Skeletal muscle tissue (tissue), 4 donors: Measurements from ENCODE around the gene CPTP. TPM values are rescaled to one million over a fixed set of nuclear protein-coding genes. Genes with fewer than 3 reads are reported as not detected.

Experiments used
- H3K27ac ChIP-seq: one replicate; pipeline ENCODE4 v1.7.0; 2013; ENCODE audit warnings: mild to moderate bottlenecking, low read depth, low read length, inconsistent platforms
- H3K27me3 ChIP-seq, 3 donors: one replicate each; pipeline ENCODE4 v1.7.0; 2013; ENCODE audit warnings: low read length in 3 of 3; ENCODE audit not compliant: control insufficient read depth in 3 of 3, insufficient read depth in 3 of 3
- H3K36me3 ChIP-seq, 3 donors: one replicate each; pipeline ENCODE4 v1.7.0; 2013; ENCODE audit warnings: low read length in 3 of 3; ENCODE audit not compliant: control insufficient read depth in 3 of 3, insufficient read depth in 3 of 3
- H3K4me1 ChIP-seq, 3 donors: one replicate each; pipeline ENCODE4 v1.7.0; 2013; ENCODE audit warnings: low read length in 3 of 3, mild to moderate bottlenecking in 3 of 3; ENCODE audit not compliant: control insufficient read depth in 3 of 3, insufficient read depth in 3 of 3
- H3K4me3 ChIP-seq, 3 donors: one replicate each; pipeline ENCODE4 v1.7.0; 2013; ENCODE audit warnings: low read length in 3 of 3
- H3K9ac ChIP-seq, 3 donors: one replicate each; pipeline ENCODE4 v1.7.0; 2013; ENCODE audit warnings: low read length in 3 of 3, mild to moderate bottlenecking in 3 of 3, moderate library complexity in 2 of 3, low read depth in 1 of 3
- H3K9me3 ChIP-seq, 3 donors: one replicate each; pipeline ENCODE4 v1.7.0; 2013; ENCODE audit warnings: low read length in 3 of 3; ENCODE audit not compliant: control insufficient read depth in 3 of 3
- total RNA-seq: library from RNA; depleted of rRNA; stranded (reverse); fragments of >200 nt; gene quantifications from one replicate; pipeline ENCODE4 v1.2.3, GENCODE V29; 2014
- donor health status: Osteomylitis.

CPTP gene
- total RNA-seq, 1 donor from 2014 or later: 8.4 TPM

DNA sequence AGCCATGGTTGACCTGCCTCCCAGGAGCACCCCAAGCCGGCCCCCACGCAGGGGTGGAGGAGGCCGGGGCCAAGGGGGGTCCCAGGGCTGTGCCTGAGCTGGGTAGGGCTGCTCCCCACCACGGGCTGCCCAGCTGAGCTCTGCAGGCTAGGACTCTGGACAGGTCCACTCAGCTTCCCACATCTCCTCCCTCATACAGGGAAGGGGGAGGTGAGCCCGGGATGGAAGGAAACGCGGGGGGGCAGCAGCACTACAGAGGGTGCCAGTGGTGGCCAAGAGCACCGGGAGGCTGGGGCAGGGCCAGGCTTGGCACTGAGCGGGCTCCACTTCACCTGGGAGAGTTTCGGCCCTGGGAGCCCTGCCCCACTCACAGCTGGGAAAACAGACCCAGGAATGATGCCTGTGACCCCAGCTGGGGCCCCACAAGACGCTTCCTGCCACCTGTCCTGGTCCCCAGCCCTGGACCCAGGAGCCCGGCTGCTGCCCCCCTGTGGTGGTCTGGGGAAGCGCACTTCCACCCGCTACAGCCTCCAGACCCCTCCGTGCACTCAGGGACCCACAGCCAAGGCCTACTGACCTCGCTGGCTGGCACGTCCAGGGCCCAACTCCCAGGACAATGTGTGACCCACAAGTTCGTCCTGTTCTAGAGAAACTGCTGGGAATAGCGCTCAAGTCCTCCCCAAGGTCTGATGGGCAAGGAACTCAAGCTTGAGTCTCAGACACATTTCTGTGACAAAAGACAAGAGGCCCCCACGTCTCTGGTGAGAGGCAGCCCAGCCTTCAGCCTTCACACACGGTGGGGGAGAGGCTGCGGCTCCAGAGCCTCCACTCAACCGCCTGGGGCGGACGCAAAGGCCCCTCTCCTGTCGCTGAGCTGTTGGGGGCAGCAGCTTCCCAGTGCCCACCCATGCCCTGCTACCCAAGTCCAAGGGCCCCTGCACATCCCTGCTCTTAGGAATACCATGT lies 47.4 kb downstream of the CPTP start:
- Histone ChIP-seq H3K36me3 (peaks cover 11 to 16% (median 13%) of the 10 kb centered on the region in 3 donors), H3K4me1 (peaks cover 32 to 48% (median 42%) of the 10 kb centered on the region in 3 donors), H3K27me3 (no peaks in the 10 kb centered on the region), H3K4me3 (peak overlapping the region in 1 of 3 donors; percentile 35), H3K9me3 (no peaks in the 10 kb centered on the region), H3K27ac (no peak overlapping the region), H3K9ac (peak overlapping the region in 2 of 3 donors; percentile 2 to 60)

DNA sequence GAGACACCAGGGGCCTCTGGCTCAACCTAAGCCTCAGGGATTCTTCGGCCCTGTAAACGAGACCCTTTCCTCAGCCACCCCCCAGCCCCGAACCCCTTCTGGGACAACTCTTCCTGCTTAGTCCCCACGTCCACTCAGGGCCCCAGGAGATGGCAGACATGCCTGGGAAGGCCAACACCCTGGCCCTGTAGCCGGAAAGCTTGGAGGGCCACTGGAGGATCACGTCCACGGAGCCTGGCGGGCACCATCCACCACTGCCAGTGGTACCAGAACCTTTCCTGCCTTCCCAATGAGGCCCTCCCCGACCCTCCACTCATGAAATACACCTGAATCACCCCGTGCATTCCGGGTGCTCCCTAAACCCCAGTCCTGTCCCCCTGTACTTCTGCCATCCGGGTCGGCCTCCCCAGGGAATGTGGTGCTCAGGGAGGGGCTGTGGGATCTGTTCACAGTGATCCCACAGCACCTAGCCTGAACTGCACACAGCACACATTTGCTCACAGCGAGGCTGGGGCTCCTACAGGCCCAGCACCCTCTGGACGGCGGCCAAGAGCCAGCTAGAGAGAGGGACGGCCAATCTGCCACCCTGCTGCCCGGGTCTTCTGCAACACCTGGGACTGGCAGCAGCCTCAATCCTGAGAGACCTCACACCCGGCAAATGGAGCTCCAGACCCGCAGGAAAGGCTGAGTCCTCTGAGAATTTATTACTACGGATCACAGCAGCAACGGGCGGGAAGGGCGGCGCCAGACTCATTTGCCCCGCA lies 48.6 kb downstream of the CPTP start:
- H3K9me3 ChIP-seq: no peaks in the 10 kb centered on the region
- no peak overlapping the region for H3K27ac ChIP-seq
- H3K27me3 ChIP-seq: no peaks in the 10 kb centered on the region
- H3K36me3 ChIP-seq: peaks cover 11 to 16% (median 13%) of the 10 kb centered on the region in 3 donors
- no peak overlapping the region for H3K9ac ChIP-seq
- H3K4me3 ChIP-seq: peak overlapping the region in 1 of 3 donors; percentile 90
- H3K4me1 ChIP-seq: peaks cover 32 to 49% (median 42%) of the 10 kb centered on the region in 3 donors

DNA sequence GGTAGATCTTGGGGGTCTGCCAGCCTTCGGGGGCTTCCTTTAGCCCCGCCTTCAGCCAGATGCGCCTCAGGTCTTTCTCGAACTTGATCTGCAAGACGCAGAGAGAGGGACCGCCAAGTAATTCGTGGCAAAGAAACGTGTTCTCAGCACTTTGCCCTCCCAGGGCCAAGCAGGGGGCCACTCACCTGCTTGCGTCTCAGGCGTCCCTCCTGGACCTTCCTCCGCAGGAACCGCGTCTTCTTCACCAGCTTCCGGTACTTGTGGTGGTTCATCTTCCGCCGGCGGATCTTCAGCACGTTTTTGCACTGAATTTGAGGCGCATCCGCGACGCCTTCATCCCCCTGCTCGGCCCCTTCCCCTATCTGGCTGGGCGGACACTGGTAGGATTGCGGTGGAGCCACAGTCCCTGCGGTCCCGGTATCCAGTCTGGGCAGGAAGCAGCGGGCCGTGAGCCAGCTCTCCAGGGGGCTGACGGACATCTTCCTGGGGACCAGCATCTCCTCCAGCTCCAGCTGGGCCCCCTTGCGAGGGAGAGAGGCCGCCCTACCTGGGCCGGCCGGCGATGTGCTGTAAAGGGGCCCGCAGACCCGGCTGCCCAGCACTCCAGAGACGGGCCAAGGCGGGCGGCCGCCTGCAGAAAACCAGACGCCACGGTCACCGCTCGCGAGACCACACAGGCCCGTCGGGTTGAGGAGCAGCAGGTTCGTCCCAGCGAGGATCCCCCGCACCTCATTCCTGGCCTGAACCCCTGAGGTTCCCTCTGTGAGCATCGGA lies 49.4 kb downstream of the CPTP start:
- H3K4me1 ChIP-seq: peaks cover 32 to 49% (median 42%) of the 10 kb centered on the region in 3 donors
- peak overlapping the region; percentile 95 for H3K27ac ChIP-seq
- H3K4me3 ChIP-seq: peak overlapping the region; percentile 88 to 93 (median 90)
- H3K9ac ChIP-seq: peak overlapping the region; percentile 92 to 99 (median 98)
- peaks cover 11 to 16% (median 13%) of the 10 kb centered on the region in 3 donors for H3K36me3 ChIP-seq
- no peaks in the 10 kb centered on the region for H3K9me3 ChIP-seq
- H3K27me3 ChIP-seq: no peaks in the 10 kb centered on the region

DNA sequence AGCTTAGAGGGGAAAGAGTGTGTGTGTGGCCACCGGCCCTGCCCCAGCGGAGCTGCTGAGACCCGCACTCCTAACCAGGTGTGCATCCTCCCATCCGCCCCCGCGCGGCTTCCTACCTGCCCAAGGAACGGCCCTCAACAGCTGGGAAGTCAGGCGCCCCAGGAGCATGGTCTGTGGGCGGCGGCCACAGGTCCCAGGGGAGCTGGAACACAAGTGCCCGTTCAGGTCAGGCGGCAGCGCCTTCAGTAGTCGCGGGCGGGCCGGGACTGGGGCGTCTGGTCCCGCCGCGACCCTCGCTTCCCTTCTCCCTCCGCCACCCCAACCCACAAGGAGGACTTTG lies 50.0 kb downstream of the CPTP start:
- H3K27ac ChIP-seq: peak overlapping the region; percentile 95
- peaks cover 32 to 49% (median 42%) of the 10 kb centered on the region in 3 donors for H3K4me1 ChIP-seq
- peak overlapping the region; percentile 88 to 93 (median 90) for H3K4me3 ChIP-seq
- H3K9ac ChIP-seq: peak overlapping the region; percentile 92 to 99 (median 98)
- H3K36me3 ChIP-seq: peaks cover 11 to 16% (median 13%) of the 10 kb centered on the region in 3 donors
- H3K27me3 ChIP-seq: no peaks in the 10 kb centered on the region
- no peaks in the 10 kb centered on the region for H3K9me3 ChIP-seq

DNA sequence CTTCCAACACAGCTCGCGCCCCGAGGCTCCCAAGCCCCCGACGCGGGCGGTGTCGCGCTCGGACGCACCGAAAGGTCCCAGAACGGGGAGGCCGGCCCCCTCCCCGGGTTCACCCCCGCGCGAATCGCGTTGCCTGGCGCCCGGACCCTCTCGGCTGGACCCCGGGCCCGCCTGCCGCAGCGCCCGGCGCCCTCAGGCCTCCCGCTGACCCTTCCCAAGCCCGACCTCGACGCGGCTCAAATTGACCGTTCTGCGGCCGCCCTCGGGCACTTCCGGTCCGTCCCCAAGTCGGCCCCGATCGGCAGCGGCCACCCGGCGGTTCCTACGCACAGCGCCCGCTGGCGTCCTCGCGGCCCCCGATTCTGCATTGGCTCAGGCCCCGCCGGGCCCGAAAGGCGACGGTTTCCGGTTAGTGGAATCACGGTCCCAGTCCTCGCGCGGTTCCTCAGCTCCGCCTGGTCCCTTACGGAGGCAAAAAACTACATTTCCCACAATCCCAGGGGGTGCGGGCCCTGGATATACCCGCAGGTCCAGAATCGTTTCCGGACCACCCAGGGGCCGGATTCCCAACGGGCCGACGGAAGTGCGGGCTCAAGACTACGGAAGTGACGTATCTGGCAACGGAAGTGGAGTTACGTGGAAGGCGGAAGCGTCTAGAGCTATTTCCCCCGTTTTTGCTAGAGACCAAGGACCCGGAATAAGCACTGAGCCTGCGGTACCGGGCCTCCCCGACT lies 50.5 kb downstream of the CPTP start, which contains the start of gene AURKAIP1:
Gene AURKAIP1 (minus strand): TSS at position 279 of the 734 bp plus-strand sequence. CDS start 451 bp downstream, outside the sequence.
- H3K36me3 ChIP-seq: peaks cover 11 to 16% (median 13%) of the 10 kb centered on the region in 3 donors
- no peaks in the 10 kb centered on the region for H3K9me3 ChIP-seq

DNA sequence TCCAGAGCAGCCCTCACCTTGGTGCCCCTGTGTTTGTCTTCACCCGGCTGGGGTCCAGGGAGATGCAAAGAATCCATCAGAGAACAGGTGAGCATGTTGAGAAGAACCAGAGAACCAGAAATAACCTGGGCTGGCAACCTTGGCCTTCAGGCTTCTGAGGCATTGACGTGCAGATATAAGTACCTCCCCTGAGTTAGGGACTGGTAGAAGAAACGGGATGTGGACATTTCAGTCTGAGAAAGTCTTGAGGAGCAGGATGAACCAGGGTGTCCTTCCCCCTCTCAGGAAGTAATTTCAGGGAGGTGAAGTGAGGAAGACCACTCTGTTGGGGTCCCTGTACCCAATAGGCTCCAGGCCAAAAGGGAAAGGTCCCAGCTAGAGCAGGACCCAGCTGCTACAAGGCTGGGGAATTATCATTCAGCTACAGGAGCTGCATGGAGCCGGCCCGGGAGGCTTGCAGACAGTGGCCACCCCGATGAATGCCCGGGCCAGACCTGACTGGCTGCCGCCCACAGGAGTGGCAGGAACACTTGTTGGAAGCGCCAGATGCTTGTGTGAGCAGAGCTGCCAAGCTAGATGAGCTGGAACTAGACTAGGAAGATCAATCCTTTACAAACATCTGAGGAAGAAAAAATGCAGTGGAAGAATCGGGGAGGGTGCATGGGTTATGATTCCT lies 52.1 kb downstream of the CPTP start:
- Histone ChIP-seq H3K9ac (peak overlapping the region in 1 of 3 donors; percentile 60), H3K4me3 (peak overlapping the region in 1 of 3 donors; percentile 3)

More for the DNA sequence above, 50.5 kb downstream of the CPTP start, which contains the start of gene AURKAIP1:
- H3K27ac ChIP-seq: peak within 1 kb of the TSS; percentile 95
- no peaks in the 10 kb centered on the region for H3K27me3 ChIP-seq
- peak within 1 kb of the TSS; percentile 92 to 99 (median 98) for H3K9ac ChIP-seq
- H3K4me1 ChIP-seq: peaks cover 32 to 49% (median 42%) of the 10 kb centered on the region in 3 donors
- peak within 1 kb of the TSS; percentile 88 to 93 (median 90) for H3K4me3 ChIP-seq

DNA sequence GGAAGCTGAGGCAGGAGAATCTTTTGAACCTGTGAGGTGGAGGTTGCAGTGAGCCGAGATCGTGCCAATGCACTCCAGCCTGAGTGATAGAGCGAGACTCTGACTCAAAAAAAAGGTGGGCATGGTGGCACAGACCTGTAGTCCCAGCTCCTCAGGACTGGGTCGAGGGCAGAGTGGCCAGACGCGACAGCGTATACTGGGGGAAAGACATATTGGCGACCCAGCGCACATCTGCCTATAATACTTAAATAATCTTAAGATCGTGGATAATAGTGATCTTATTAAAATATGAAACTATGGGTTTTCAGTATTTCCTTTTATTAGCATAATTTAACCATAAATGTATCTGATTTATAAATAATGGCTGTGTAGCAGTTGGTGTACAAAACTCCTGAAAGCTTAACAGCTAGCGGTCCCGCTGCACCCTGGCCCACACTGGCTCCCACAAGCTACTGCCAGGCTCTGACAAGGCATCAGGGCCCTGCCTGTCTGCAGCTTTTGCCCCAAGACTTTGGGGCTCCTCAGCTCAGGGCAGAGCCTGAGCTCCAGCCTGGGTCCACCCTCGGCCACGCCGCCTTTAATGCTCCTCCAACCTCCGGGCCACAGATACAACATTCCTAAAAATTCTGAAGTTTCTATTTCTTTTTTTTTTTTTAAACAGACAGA lies 53.1 kb downstream of the CPTP start:
- H3K27ac ChIP-seq: no peak overlapping the region

More for the DNA sequence above, 52.1 kb downstream of the CPTP start:
- Histone ChIP-seq H3K27me3 (no peaks in the 10 kb centered on the region), H3K27ac (no peak overlapping the region), H3K4me1 (peaks cover 34 to 47% (median 39%) of the 10 kb centered on the region in 3 donors), H3K9me3 (no peaks in the 10 kb centered on the region), H3K36me3 (peaks cover 11 to 18% (median 13%) of the 10 kb centered on the region in 3 donors)

More for the DNA sequence above, 53.1 kb downstream of the CPTP start:
- no peak overlapping the region for H3K4me3 ChIP-seq
- H3K9ac ChIP-seq: no peak overlapping the region
- no peaks in the 10 kb centered on the region for H3K9me3 ChIP-seq
- peaks cover 25 to 41% (median 33%) of the 10 kb centered on the region in 3 donors for H3K4me1 ChIP-seq
- no peaks in the 10 kb centered on the region for H3K27me3 ChIP-seq
- H3K36me3 ChIP-seq: peaks cover 11 to 14% (median 11%) of the 10 kb centered on the region in 3 donors
